PC-9 (cell line): ENCODE measurements around the gene TGIF1. TPM values are rescaled to one million over a fixed set of nuclear protein-coding genes. Genes with fewer than 3 reads are reported as not detected.
A peak's percentile ranks its signal among the peaks of the same experiment; 100 is the strongest.
"Not testable (repeated sequence)": the region's sequence is repeated elsewhere in the genome, so short reads cannot be mapped to it uniquely, and the experiment has no call there.

Experiments used
- BruUV-seq: library from RNA; stranded (reverse); fragments of 400-500 nt; replicated peaks from 2 replicates; lab custom pipeline; 2021; lab: Mats Ljungman, UMichigan
- CTCF ChIA-PET: fragments of 300-600 bp; sonication (Branson Sonifier 250); formaldehyde crosslinking; loops from one replicate; lab custom pipeline; 2022; ENCODE audit warnings: antibody characterized with exemption; lab: Charles Lee
- POLR2A ChIA-PET: fragments of 300-600 bp; sonication (Branson Sonifier 250); formaldehyde crosslinking; loops from one replicate; lab custom pipeline; 2022; ENCODE audit warnings: antibody characterized with exemption; ENCODE audit not compliant: unreplicated experiment; lab: Charles Lee
- DNase-seq, 2 experiments: peaks; one replicate each; pipeline versions ENCODE4 v3.0.0 to v3.0.0-alpha.2; 2015 to 2022; ENCODE audit warnings: mixed read lengths in 1 of 2
- H2AFZ ChIP-seq: fragments of 200-600 bp; sonication (generic); 2 replicates; pipeline ENCODE4 v1.8.1; 2017; ENCODE audit warnings: antibody characterized with exemption
- H3F3A ChIP-seq: fragments of 200-600 bp; sonication (generic); 2 replicates; pipeline ENCODE4 v1.8.1; 2017; ENCODE audit warnings: antibody characterized with exemption, mild to moderate bottlenecking, low read depth; ENCODE audit not compliant: insufficient read depth
- H3K27ac ChIP-seq: fragments of 200-600 bp; sonication (generic); 2 replicates; pipeline ENCODE4 v1.6.1; 2016; ENCODE audit warnings: mixed run types
- H3K27me3 ChIP-seq: fragments of 200-600 bp; sonication (generic); 2 replicates; pipeline ENCODE4 v1.6.1; 2016; ENCODE audit warnings: low read depth, mixed run types; ENCODE audit not compliant: insufficient read depth
- H3K36me3 ChIP-seq: fragments of 200-600 bp; sonication (generic); 2 replicates; pipeline ENCODE4 v1.6.1; 2016; ENCODE audit warnings: low read depth, mixed run types
- H3K4me1 ChIP-seq: fragments of 200-600 bp; sonication (generic); replicated peaks from 2 replicates; pipeline ENCODE4 v1.6.1; 2016; ENCODE audit warnings: mixed run types; ENCODE audit not compliant: insufficient read depth
- H3K4me2 ChIP-seq: fragments of 200-600 bp; sonication (generic); 2 replicates; pipeline ENCODE4 v1.6.1; 2017; ENCODE audit warnings: mixed run types
- H3K4me3 ChIP-seq: fragments of 200-600 bp; sonication (generic); 2 replicates; pipeline ENCODE4 v1.6.1; 2016; ENCODE audit warnings: mixed run types
- H3K79me2 ChIP-seq: fragments of 200-600 bp; sonication (generic); 2 replicates; pipeline ENCODE4 v1.6.1; 2017; ENCODE audit warnings: low read depth, mixed run types
- H3K9me2 ChIP-seq: fragments of 200-600 bp; sonication (generic); 2 replicates; pipeline ENCODE4 v1.8.1; 2017; ENCODE audit warnings: mild to moderate bottlenecking; ENCODE audit not compliant: insufficient read depth
- H3K9me3 ChIP-seq: fragments of 200-600 bp; sonication (generic); 2 replicates; pipeline ENCODE4 v1.8.1; 2016; ENCODE audit warnings: low read depth; ENCODE audit not compliant: insufficient read depth
- H4K20me1 ChIP-seq: fragments of 200-600 bp; sonication (generic); 2 replicates; pipeline ENCODE4 v1.8.1; 2017; ENCODE audit not compliant: insufficient read depth
- CTCF ChIP-seq: fragments of 200-600 bp; sonication (generic); conservative IDR thresholded peaks from 2 replicates; pipeline ENCODE4 v1.6.1; 2017; ENCODE audit warnings: mixed run types, antibody characterized with exemption, mild to moderate bottlenecking, moderate library complexity
- EZH2 ChIP-seq: fragments of 200-600 bp; sonication (generic); IDR thresholded peaks from 2 replicates; pipeline ENCODE4 v1.8.0; 2017; ENCODE audit warnings: antibody characterized with exemption, low read depth
- intact Hi-C: fragments of 100-400 bp; cut with micrococcal nuclease; formaldehyde crosslinking; loops from one replicate; pipeline ENCODE4 v1.10.0; 2022; ENCODE audit not compliant: unreplicated experiment
- total RNA-seq: library from RNA; stranded (reverse); gene quantifications from 2 replicates; pipeline ENCODE4 v1.2.3, GENCODE V29; 2021

TGIF1 gene
- total RNA-seq, 1 experiment from 2014 or later, result 203 TPM

- intact Hi-C loops, result loop anchor here (1.0 to 5.0 kb wide), 2 partner anchors 44 to 184 kb away; no protein-coding TSS in a partner anchor
- peaks cover 26% of the 10 kb centered on the region for H3K36me3 ChIP-seq
- H3F3A ChIP-seq, result peaks cover 58% of the 10 kb centered on the region
- H3K79me2 ChIP-seq, result peaks cover 50% of the 10 kb centered on the region
- H3K4me1 ChIP-seq, result peaks cover 58% of the 10 kb centered on the region
- peak overlapping the region; percentile 96 for H3K27ac ChIP-seq
- H3K27me3 ChIP-seq, result no peaks in the 10 kb centered on the region
- DNase-seq, result peak; percentile 57 to 59
- CTCF ChIA-PET, result interaction anchor here (0.6 to 2.0 kb wide), 5 partner anchors 8 to 254 kb away, joined by 3 to 13 read pairs (median 3); no protein-coding TSS in a partner anchor
- H4K20me1 ChIP-seq, result no peaks in the 10 kb centered on the region
- peak overlapping the region; percentile 90 for H3K4me2 ChIP-seq
- TF ChIP-seq CTCF (no peak), EZH2 (no peak)
- H3K9me2 ChIP-seq, result no peaks in the 10 kb centered on the region
- H2AFZ ChIP-seq, result peak overlapping the region; percentile 70; the same call in 1 of the 2 replicates
- H3K9me3 ChIP-seq, result no peaks in the 10 kb centered on the region
- POLR2A ChIA-PET, result interaction anchor here (0.6 to 2.3 kb wide), 9 partner anchors 24 to 297 kb away, joined by 4 to 77 read pairs (median 9); no protein-coding TSS in a partner anchor
- peak overlapping the region; percentile 68 for H3K4me3 ChIP-seq
- no TSS peak for BruUV-seq
These were observed 38.6 kb upstream of the TGIF1 start for GRCh38 chr18:3411327-3411726.

- Histone ChIP-seq H3F3A (peaks cover 58% of the 10 kb centered on the region), H4K20me1 (no peaks in the 10 kb centered on the region), H3K9me3 (no peaks in the 10 kb centered on the region), H2AFZ (peak overlapping the region; percentile 70), H3K4me2 (peak overlapping the region; percentile 90), H3K27me3 (no peaks in the 10 kb centered on the region), H3K9me2 (no peaks in the 10 kb centered on the region), H3K4me3 (peak overlapping the region; percentile 68), H3K4me1 (peaks cover 58% of the 10 kb centered on the region), H3K79me2 (peaks cover 54% of the 10 kb centered on the region), H3K36me3 (peaks cover 27% of the 10 kb centered on the region), H3K27ac (peak overlapping the region; percentile 96)
- intact Hi-C loops, result loop anchor here (1.0 to 5.0 kb wide), 5 partner anchors 29 to 183 kb away; no protein-coding TSS in a partner anchor
- CTCF ChIA-PET, result interaction anchor here (0.6 to 2.0 kb wide), 8 partner anchors 8 to 278 kb away, joined by 3 to 13 read pairs (median 4); no protein-coding TSS in a partner anchor
- no TSS peak for BruUV-seq
- peak; percentile 72 to 86 for DNase-seq
- POLR2A ChIA-PET, result interaction anchor here (0.5 to 2.3 kb wide), 16 partner anchors 24 to 531 kb away, joined by 3 to 77 read pairs (median 8); no protein-coding TSS in a partner anchor
- TF ChIP-seq EZH2 (no peak), CTCF (no peak)
These were observed 38.1 kb upstream of the TGIF1 start for GRCh38 chr18:3411854-3412268.

- H3F3A ChIP-seq, result peaks cover 58% of the 10 kb centered on the region
- CTCF ChIA-PET, result interaction anchor here (0.9 to 2.0 kb wide), 5 partner anchors 27 to 115 kb away, joined by 3 to 13 read pairs (median 4); no protein-coding TSS in a partner anchor
- POLR2A ChIA-PET, result interaction anchor here (0.5 to 2.3 kb wide), 15 partner anchors 16 to 530 kb away, joined by 3 to 77 read pairs (median 6); no protein-coding TSS in a partner anchor
- H3K9me2 ChIP-seq, H3K9me3 ChIP-seq, BruUV-seq, H3K27me3 ChIP-seq, H4K20me1 ChIP-seq: not testable (repeated sequence)
- peak overlapping the region; percentile 90 for H3K4me2 ChIP-seq
- peak overlapping the region; percentile 70; the same call in 1 of the 2 replicates for H2AFZ ChIP-seq
- H3K4me1 ChIP-seq, result peaks cover 58% of the 10 kb centered on the region
- peak overlapping the region; percentile 96 for H3K27ac ChIP-seq
- H3K4me3 ChIP-seq, result peak overlapping the region; percentile 68
- H3K79me2 ChIP-seq, result peaks cover 61% of the 10 kb centered on the region
- DNase-seq, result peak; percentile 73 to 87
- peaks cover 32% of the 10 kb centered on the region for H3K36me3 ChIP-seq
- intact Hi-C loops, result loop anchor here (1.0 to 5.0 kb wide), 4 partner anchors 29 to 131 kb away; no protein-coding TSS in a partner anchor
These were observed 37.4 kb upstream of the TGIF1 start for GRCh38 chr18:3412528-3412927.
